SK-N-SH treated with all-trans-retinoic acid at 6 μM for 48 hours (cell line): ENCODE results near the gene KIF20B.
"Not testable (repeated sequence)": the region's sequence is repeated elsewhere in the genome, so short reads cannot be mapped to it uniquely, and the experiment has no call there.

Experiments
- ATAC-seq: fragments of 200-7000 bp; cut with Tn5 transposase; 3 replicates; pipeline ENCODE4 v1.9.1; 2020; ENCODE audit warnings: mild to moderate bottlenecking, moderate library complexity
- ARNTL ChIP-seq: fragments of 450-650 bp; formaldehyde crosslinking; IDR thresholded peaks from 2 replicates; pipeline ENCODE4 v1.5.0; 2020; ENCODE audit warnings: low read depth, mild to moderate bottlenecking, moderate library complexity, borderline replicate concordance
- BACH2 ChIP-seq: fragments of 250-450 bp; sonication (Bioruptor Pico); IDR thresholded peaks from 2 replicates; pipeline ENCODE4 v1.9.0; 2021; ENCODE audit warnings: mild to moderate bottlenecking, borderline replicate concordance
- CREB5 ChIP-seq: fragments of 250-450 bp; sonication (Bioruptor Pico); IDR thresholded peaks from 2 replicates; pipeline ENCODE4 v1.5.1; 2020; ENCODE audit warnings: low read depth, mild to moderate bottlenecking, moderate library complexity
- CSDC2 ChIP-seq: fragments of 250-450 bp; sonication (Bioruptor Pico); IDR thresholded peaks from 2 replicates; pipeline ENCODE4 v1.5.0; 2020; ENCODE audit warnings: mild to moderate bottlenecking, moderate library complexity
- CSRNP3 ChIP-seq: fragments of 250-450 bp; sonication (Bioruptor Pico); IDR thresholded peaks from 2 replicates; pipeline ENCODE4 v1.5.1; 2021; ENCODE audit warnings: mild to moderate bottlenecking, moderate library complexity
- ESRRG ChIP-seq: fragments of 250-450 bp; sonication (Bioruptor Pico); IDR thresholded peaks from 2 replicates; pipeline ENCODE4 v1.6.1; 2021; ENCODE audit warnings: mild to moderate bottlenecking
- GLIS3 ChIP-seq: fragments of 250-450 bp; sonication (Bioruptor Pico); IDR thresholded peaks from 2 replicates; pipeline ENCODE4 v1.5.0; 2020; ENCODE audit warnings: mild to moderate bottlenecking, moderate library complexity
- ISL1 ChIP-seq: fragments of 250-450 bp; sonication (Bioruptor Pico); IDR thresholded peaks from 2 replicates; pipeline ENCODE4 v2.1.2; 2022; ENCODE audit warnings: mild to moderate bottlenecking, moderate library complexity
- OSR1 ChIP-seq: fragments of 250-450 bp; sonication (Bioruptor Pico); IDR thresholded peaks from 2 replicates; pipeline ENCODE4 v1.8.0; 2022; ENCODE audit warnings: moderate library complexity, mild to moderate bottlenecking, inconsistent platforms
- PATZ1 ChIP-seq: fragments of 250-450 bp; sonication (Bioruptor Pico); IDR thresholded peaks from 2 replicates; pipeline ENCODE4 v1.8.0; 2020; ENCODE audit warnings: mild to moderate bottlenecking, moderate library complexity, borderline replicate concordance
- PPARA ChIP-seq: fragments of 250-450 bp; sonication (Bioruptor Pico); IDR thresholded peaks from 2 replicates; pipeline ENCODE4 v1.5.0; 2020; ENCODE audit warnings: mild to moderate bottlenecking, borderline replicate concordance
- RARB ChIP-seq: fragments of 250-450 bp; sonication (Bioruptor Pico); IDR thresholded peaks from 2 replicates; pipeline ENCODE4 v1.8.0; 2021; ENCODE audit warnings: mild to moderate bottlenecking, moderate library complexity
- SNAI2 ChIP-seq: fragments of 250-450 bp; sonication (Bioruptor Pico); IDR thresholded peaks from 2 replicates; pipeline ENCODE4 v1.5.0; 2020; ENCODE audit warnings: mild to moderate bottlenecking, moderate library complexity
- TOX ChIP-seq: fragments of 250-450 bp; sonication (Bioruptor Pico); IDR thresholded peaks from 2 replicates; pipeline ENCODE4 v1.8.0; 2021; ENCODE audit warnings: mild to moderate bottlenecking, moderate library complexity, borderline replicate concordance
- ZC3H10 ChIP-seq: fragments of 250-450 bp; sonication (Bioruptor Pico); IDR thresholded peaks from 2 replicates; pipeline ENCODE4 v1.5.1; 2021; ENCODE audit warnings: mild to moderate bottlenecking, moderate library complexity
- ZFP3 ChIP-seq: fragments of 250-450 bp; sonication (Bioruptor Pico); IDR thresholded peaks from 2 replicates; pipeline ENCODE4 v1.5.0; 2020; ENCODE audit warnings: mild to moderate bottlenecking, moderate library complexity
- ZFP30 ChIP-seq: fragments of 450-650 bp; formaldehyde crosslinking; IDR thresholded peaks from 2 replicates; pipeline ENCODE4 v1.5.0; 2022; ENCODE audit warnings: mild to moderate bottlenecking, moderate library complexity
- ZNF565 ChIP-seq: fragments of 450-650 bp; formaldehyde crosslinking; conservative IDR thresholded peaks from 2 replicates; pipeline ENCODE4 v1.5.0; 2020; ENCODE audit warnings: low read depth, mild to moderate bottlenecking, moderate library complexity
- ZNF70 ChIP-seq: fragments of 450-650 bp; formaldehyde crosslinking; IDR thresholded peaks from 2 replicates; pipeline ENCODE4 v1.5.0; 2020; ENCODE audit warnings: mild to moderate bottlenecking, moderate library complexity
- ZNF8 ChIP-seq: fragments of 450-650 bp; formaldehyde crosslinking; IDR thresholded peaks from 2 replicates; pipeline ENCODE4 v1.5.0; 2020; ENCODE audit warnings: mild to moderate bottlenecking, moderate library complexity

Gene KIF20B

GRCh38 chr10:89813546-89813945 is 112.2 kb downstream of the KIF20B start:
- no peak for ATAC-seq
- TF ChIP-seq SNAI2 (CRISPR knock-in tag) (no peak), ZNF565 (no peak), GLIS3 (CRISPR knock-in tag) (no peak), PPARA (CRISPR knock-in tag) (no peak), TOX (no peak), CSRNP3 (CRISPR knock-in tag) (no peak), ESRRG (no peak), RARB (CRISPR knock-in tag) (no peak), BACH2 (no peak), ARNTL (CRISPR knock-in tag) (no peak), CREB5 (CRISPR knock-in tag) (no peak), CSDC2 (CRISPR knock-in tag) (no peak), ZNF8 (CRISPR knock-in tag) (no peak), ZFP30 (CRISPR knock-in tag) (no peak), ISL1 (CRISPR knock-in tag) (no peak), ZC3H10 (no peak), OSR1 (CRISPR knock-in tag) (no peak), ZNF70 (no peak)

GRCh38 chr10:89814278-89814677 is 112.9 kb downstream of the KIF20B start:
- no peak for ATAC-seq
- TF ChIP-seq CSRNP3 (CRISPR knock-in tag) (no peak), TOX (no peak), PPARA (CRISPR knock-in tag) (no peak), PATZ1 (no peak), BACH2 (no peak), SNAI2 (CRISPR knock-in tag) (no peak), OSR1 (CRISPR knock-in tag) (no peak), CREB5 (CRISPR knock-in tag) (no peak), ARNTL (CRISPR knock-in tag) (no peak), ZNF8 (CRISPR knock-in tag) (no peak), CSDC2 (CRISPR knock-in tag) (no peak), ZFP3 (CRISPR knock-in tag) (no peak), ISL1 (CRISPR knock-in tag) (no peak), ESRRG (no peak)

GRCh38 chr10:89815049-89815853 is 113.9 kb downstream of the KIF20B start:
- TF ChIP-seq CREB5 (CRISPR knock-in tag) (no peak), ZFP30 (CRISPR knock-in tag) (no peak), ZNF565 (no peak), BACH2 (no peak), RARB (CRISPR knock-in tag) (no peak), PPARA (CRISPR knock-in tag) (no peak), CSRNP3 (CRISPR knock-in tag) (no peak), ARNTL (CRISPR knock-in tag) (no peak), CSDC2 (CRISPR knock-in tag) (no peak), ZC3H10 (no peak), ZNF8 (CRISPR knock-in tag) (no peak), GLIS3 (CRISPR knock-in tag) (no peak), ISL1 (CRISPR knock-in tag) (no peak)
- ATAC-seq = no peak

- ATAC-seq = not testable (repeated sequence)
Measured at GRCh38 chr10:89819008-89819407, 117.6 kb downstream of the KIF20B start.
